T-cell (primary cell): Measurements from ENCODE around the gene MUC13. TPM values are rescaled to one million over a fixed set of nuclear protein-coding genes. Genes with fewer than 3 reads are reported as not detected.
A peak's percentile ranks its signal among the peaks of the same experiment; 100 is the strongest.

ENCODE experiments used
- ATAC-seq, 4 experiments: fragments of 200-7000 bp in 3 of 4; fragments of 150-1000 bp in 1 of 4; cut with Tn5 transposase; replicated peaks in 1 of 4; 1 replicate in 3 of 4; 2 replicates in 1 of 4; pipeline ENCODE4 v1.10.0; 2021; ENCODE audit warnings: moderate library complexity in 3 of 4, mild to moderate bottlenecking in 2 of 4, moderate number of reproducible peaks in 1 of 4
- CTCF ChIA-PET, 2 donors: fragments of 300-600 bp; sonication (Branson Sonifier 250); formaldehyde crosslinking; loops; one replicate each; lab custom pipeline; 2022; ENCODE audit warnings: antibody characterized with exemption in 2 of 2; lab: Charles Lee
- POLR2A ChIA-PET, 2 donors: fragments of 300-600 bp; sonication (Branson Sonifier 250); formaldehyde crosslinking; loops; one replicate each; lab custom pipeline; 2022; ENCODE audit warnings: antibody characterized with exemption in 2 of 2; lab: Charles Lee
- DNase-seq, 35 experiments: peaks; one replicate each; pipeline versions ENCODE4 v3.0.0 to v3.0.0-alpha.2; 2013 to 2023
- H3K27ac ChIP-seq: one replicate; pipeline ENCODE4 v1.5.1; 2013; ENCODE audit warnings: low read length
- H3K27me3 ChIP-seq, 2 experiments: replicated peaks in 1 of 2; 1 replicate in 1 of 2; 2 replicates in 1 of 2; pipeline versions ENCODE4 v1.6.1 to v1.7.0; 2013; ENCODE audit warnings: low read length in 1 of 2, mixed read lengths in 1 of 2; ENCODE audit not compliant: control insufficient read depth in 2 of 2, insufficient read depth in 2 of 2; ENCODE audit errors: extremely low read depth in 1 of 2
- H3K36me3 ChIP-seq, 2 donors: 1 replicate in 1 of 2; 2 replicates in 1 of 2; pipeline versions ENCODE4 v1.6.1 to v1.7.0; 2013; ENCODE audit warnings: low read length in 1 of 2; ENCODE audit not compliant: control insufficient read depth in 2 of 2, insufficient read depth in 1 of 2; ENCODE audit errors: extremely low read depth in 1 of 2
- H3K4me1 ChIP-seq, 2 experiments: 1 replicate in 1 of 2; 2 replicates in 1 of 2; pipeline versions ENCODE4 v1.6.1 to v1.7.0; 2013; ENCODE audit warnings: low read length in 2 of 2, mixed read lengths in 1 of 2; ENCODE audit not compliant: insufficient read depth in 2 of 2, control insufficient read depth in 1 of 2; ENCODE audit errors: extremely low read depth in 1 of 2
- H3K4me3 ChIP-seq, 2 donors: 1 replicate in 1 of 2; 2 replicates in 1 of 2; pipeline versions ENCODE4 v1.5.1 to v1.7.0; 2013; ENCODE audit warnings: mild to moderate bottlenecking in 2 of 2, low read length in 1 of 2, moderate library complexity in 1 of 2; ENCODE audit not compliant: control insufficient read depth in 1 of 2; ENCODE audit errors: extremely low read depth in 1 of 2
- H3K9me3 ChIP-seq: 2 replicates; pipeline ENCODE4 v1.7.0; 2013
- H3K27ac Mint-ChIP-seq, 2 donors: one replicate each; pipeline ENCODE4 v1.8.0; 2020 to 2021; ENCODE audit warnings: mild to moderate bottlenecking in 2 of 2, mixed read lengths in 2 of 2
- H3K27me3 Mint-ChIP-seq, 2 donors: one replicate each; pipeline ENCODE4 v1.8.0; 2021 to 2022; ENCODE audit warnings: mixed read lengths in 2 of 2
- H3K36me3 Mint-ChIP-seq: one replicate; pipeline ENCODE4 v1.8.0; 2021; ENCODE audit warnings: mixed read lengths
- H3K4me1 Mint-ChIP-seq, 3 donors: one replicate each; pipeline ENCODE4 v1.8.0; 2020 to 2022; ENCODE audit warnings: mixed read lengths in 3 of 3, mild to moderate bottlenecking in 1 of 3
- H3K4me3 Mint-ChIP-seq, 3 donors: one replicate each; pipeline ENCODE4 v1.8.0; 2020 to 2022; ENCODE audit warnings: mild to moderate bottlenecking in 3 of 3, mixed read lengths in 3 of 3, moderate library complexity in 3 of 3
- H3K9me3 Mint-ChIP-seq, 3 donors: one replicate each; pipeline ENCODE4 v1.8.0; 2020 to 2022; ENCODE audit warnings: mixed read lengths in 3 of 3
- WGBS: methylation state at CpG from one replicate; pipeline ENCODE4 v1.1.5; 2013; ENCODE audit warnings: missing lambda C conversion rate; ENCODE audit not compliant: insufficient coverage; 5-methylcytosine and 5-hydroxymethylcytosine counted together
- total RNA-seq, 35 experiments: library from RNA in 6 of 35; stranded (reverse) in 6 of 35; fragments of 120-200 nt in 1 of 35; gene quantifications; one replicate each; pipeline versions ENCODE4 v1.2.1 to v1.2.4 and lab custom pipeline; 2013 to 2026

The MUC13 gene
- total RNA-seq, 5 donors from 2014 or later (not counting 1 experiment from before 2014, with no cell fraction given), result 0.13 to 6.7 (median 0.18) TPM

- POLR2A ChIA-PET, result no interaction called here
- peaks cover 44% of the 10 kb centered on the region in 2 donors for H3K27me3 Mint-ChIP-seq
These were observed 51.5 kb downstream of the MUC13 start for GRCh38 chr3:124882816-124883747.

GRCh38 chr3:124881976-124882697 lies 52.4 kb downstream of the MUC13 start:
- POLR2A ChIA-PET, result no interaction called here
- no peak overlapping the region for H3K27ac Mint-ChIP-seq

More at GRCh38 chr3:124882816-124883747, 51.5 kb downstream of the MUC13 start:
- H3K4me3 Mint-ChIP-seq, result peak overlapping the region in 1 of 3 donors; percentile 3
- no peaks in the 10 kb centered on the region for H3K9me3 Mint-ChIP-seq
- no peaks in the 10 kb centered on the region for H3K36me3 Mint-ChIP-seq
- Histone ChIP-seq H3K27ac (no peak overlapping the region), H3K36me3 (no peaks in the 10 kb centered on the region), H3K27me3 (peaks cover 0 to 39% of the 10 kb centered on the region in 2 experiments), H3K9me3 (no peaks in the 10 kb centered on the region), H3K4me1 (peaks cover 0 to 18% of the 10 kb centered on the region in 2 experiments), H3K4me3 (no peak overlapping the region)
- no CpG with 5 or more reads among the region's 13 CpGs for WGBS
- DNase-seq (no peak), ATAC-seq (no peak)
- H3K4me1 Mint-ChIP-seq, result peaks cover 12 to 22% (median 16%) of the 10 kb centered on the region in 3 donors
- no peak overlapping the region for H3K27ac Mint-ChIP-seq
- CTCF ChIA-PET, result interaction anchor here in 1 of 2 donors (1.1 kb wide), 1 partner anchor 18 kb away, joined by 3 read pairs; no protein-coding TSS in a partner anchor

GRCh38 chr3:124879337-124879680 lies 55.2 kb downstream of the MUC13 start:
- Mint-ChIP-seq H3K27me3 (peaks cover 21 to 24% of the 10 kb centered on the region in 2 donors), H3K4me3 (no peak overlapping the region), H3K9me3 (no peaks in the 10 kb centered on the region), H3K27ac (no peak overlapping the region), H3K36me3 (no peaks in the 10 kb centered on the region), H3K4me1 (peaks cover 11 to 13% (median 12%) of the 10 kb centered on the region in 3 donors)
- DNase-seq (no peak), ATAC-seq (no peak)
- ChIA-PET CTCF (no interaction called here), POLR2A (no interaction called here)
- no peaks in the 10 kb centered on the region for H3K36me3 ChIP-seq
- no peaks in the 10 kb centered on the region for H3K9me3 ChIP-seq
- peaks cover 0 to 12% of the 10 kb centered on the region in 2 experiments for H3K27me3 ChIP-seq
- H3K27ac ChIP-seq, result no peak overlapping the region
- peaks cover 0 to 4% of the 10 kb centered on the region in 2 experiments for H3K4me1 ChIP-seq
- H3K4me3 ChIP-seq, result no peak overlapping the region

More at GRCh38 chr3:124881976-124882697, 52.4 kb downstream of the MUC13 start:
- Histone ChIP-seq H3K27me3 (peaks cover 0 to 29% of the 10 kb centered on the region in 2 experiments), H3K27ac (no peak overlapping the region), H3K36me3 (no peaks in the 10 kb centered on the region), H3K4me1 (peaks cover 0 to 9% of the 10 kb centered on the region in 2 experiments), H3K4me3 (no peak overlapping the region), H3K9me3 (no peaks in the 10 kb centered on the region)
- CTCF ChIA-PET, result no interaction called here
- no peak overlapping the region for H3K4me3 Mint-ChIP-seq
- no peaks in the 10 kb centered on the region for H3K36me3 Mint-ChIP-seq
- ATAC-seq (no peak), DNase-seq (no peak)
- 69% methylated on average over 7 of the region's 11 CpGs for WGBS
- H3K4me1 Mint-ChIP-seq, result peaks cover 12 to 17% (median 16%) of the 10 kb centered on the region in 3 donors
- no peaks in the 10 kb centered on the region for H3K9me3 Mint-ChIP-seq
- H3K27me3 Mint-ChIP-seq, result peaks cover 38 to 42% of the 10 kb centered on the region in 2 donors

GRCh38 chr3:124878561-124879336 lies 55.8 kb downstream of the MUC13 start:
- H3K9me3 Mint-ChIP-seq, result no peaks in the 10 kb centered on the region
- Histone ChIP-seq H3K27ac (no peak overlapping the region), H3K36me3 (no peaks in the 10 kb centered on the region), H3K4me1 (peaks cover 0 to 4% of the 10 kb centered on the region in 2 experiments), H3K27me3 (peaks cover 0 to 10% of the 10 kb centered on the region in 2 experiments), H3K9me3 (no peaks in the 10 kb centered on the region), H3K4me3 (no peak overlapping the region)
- ChIA-PET POLR2A (interaction anchor here in 1 of 2 donors (0.6 kb wide), 1 partner anchor 30 kb away, joined by 3 read pairs; no protein-coding TSS in a partner anchor), CTCF (no interaction called here)
- no peaks in the 10 kb centered on the region for H3K36me3 Mint-ChIP-seq
- 24% methylated on average over 5 of the region's 6 CpGs for WGBS
- H3K4me3 Mint-ChIP-seq, result no peak overlapping the region
- H3K4me1 Mint-ChIP-seq, result peaks cover 11 to 13% (median 12%) of the 10 kb centered on the region in 3 donors
- no peak for DNase-seq
- H3K27ac Mint-ChIP-seq, result no peak overlapping the region
- peak in 2 of 4 experiments; percentile 61 to 66 for ATAC-seq
- peaks cover 19 to 20% of the 10 kb centered on the region in 2 donors for H3K27me3 Mint-ChIP-seq

- no peak for ATAC-seq
- no peak overlapping the region for H3K27ac ChIP-seq
- no peaks in the 10 kb centered on the region for H3K9me3 Mint-ChIP-seq
- H3K36me3 Mint-ChIP-seq, result no peaks in the 10 kb centered on the region
- peaks cover 13 to 16% of the 10 kb centered on the region in 2 donors for H3K27me3 Mint-ChIP-seq
- no peak for DNase-seq
- no peak overlapping the region for H3K4me3 Mint-ChIP-seq
- H3K4me1 Mint-ChIP-seq, result peaks cover 11 to 13% (median 12%) of the 10 kb centered on the region in 3 donors
- H3K36me3 ChIP-seq, result no peaks in the 10 kb centered on the region
- CTCF ChIA-PET, result no interaction called here
- no peak overlapping the region for H3K27ac Mint-ChIP-seq
- H3K9me3 ChIP-seq, result no peaks in the 10 kb centered on the region
- H3K27me3 ChIP-seq, result peaks cover 0 to 8% of the 10 kb centered on the region in 2 experiments
- no peak overlapping the region for H3K4me3 ChIP-seq
- POLR2A ChIA-PET, result no interaction called here
- 73% methylated on average over 1 of the region's 3 CpGs for WGBS
- H3K4me1 ChIP-seq, result peaks cover 0 to 4% of the 10 kb centered on the region in 2 experiments
These were observed 56.9 kb downstream of the MUC13 start for GRCh38 chr3:124877674-124878073.
